HG03558 (cell line): ENCODE results near the gene HERC3.

Experiments used
- ATAC-seq: cut with Tn5 transposase; IDR thresholded peaks from one replicate; pipeline ENCODE4 v1.9.1; 2021; ENCODE audit warnings: moderate number of reproducible peaks; ENCODE audit not compliant: unreplicated experiment; ENCODE audit errors: extremely low read depth

Gene HERC3

DNA sequence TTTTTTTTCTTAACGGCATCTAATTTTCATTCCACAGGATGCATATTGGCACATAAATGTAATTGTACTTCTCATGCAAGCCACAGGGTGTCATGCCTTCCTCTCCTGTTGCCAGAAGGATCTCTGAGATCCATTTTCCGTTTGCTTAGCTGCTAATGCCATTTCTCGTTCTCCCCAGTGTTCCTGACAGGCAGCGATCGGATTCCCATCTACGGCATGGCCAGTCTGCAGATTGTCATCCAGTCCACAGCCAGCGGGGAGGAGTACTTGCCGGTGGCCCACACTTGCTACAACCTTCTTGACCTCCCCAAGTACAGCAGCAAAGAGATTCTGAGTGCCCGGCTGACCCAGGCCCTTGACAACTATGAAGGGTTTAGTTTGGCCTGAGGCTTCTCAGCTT lies 114.3 kb downstream of the HERC3 start:
- no peak for ATAC-seq

DNA sequence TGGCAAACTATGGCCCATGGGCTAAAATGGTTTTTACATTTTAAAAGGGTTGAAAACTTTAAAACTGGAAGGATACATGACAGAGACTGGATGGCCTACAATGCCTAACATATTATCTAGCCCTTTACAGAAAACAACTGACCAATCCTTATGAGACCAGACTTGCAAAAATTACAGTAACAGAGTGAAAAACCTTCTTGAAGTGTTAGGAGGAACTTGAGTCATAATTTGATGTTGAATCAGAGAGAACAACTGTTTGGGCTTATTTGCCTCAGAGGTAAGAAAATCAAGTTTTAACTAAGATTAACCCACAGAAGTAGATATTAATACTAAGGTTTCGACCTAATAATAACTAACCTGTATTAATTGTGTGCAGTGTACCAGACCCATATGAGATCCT lies 117.7 kb downstream of the HERC3 start:
- ATAC-seq = no peak

DNA sequence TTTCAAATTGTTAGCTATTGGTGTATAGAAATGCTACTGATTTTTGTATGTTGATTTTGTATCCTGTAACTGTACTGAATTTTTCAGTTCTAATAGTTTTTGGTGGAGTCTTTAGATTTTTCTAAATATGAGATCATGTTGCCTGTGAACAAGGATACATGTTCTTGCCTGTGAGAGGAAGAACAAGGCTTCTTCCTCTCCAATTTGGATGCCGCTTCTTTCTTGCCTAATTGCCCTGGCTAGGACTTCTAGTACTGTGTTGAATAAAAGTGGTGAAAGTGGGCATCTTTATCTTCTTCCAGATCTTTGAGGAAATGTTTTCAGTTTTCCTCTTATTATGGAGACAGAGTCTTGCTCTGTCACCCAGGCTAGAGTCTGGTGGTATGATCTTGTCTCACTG lies 121.5 kb downstream of the HERC3 start:
- ATAC-seq = no peak

DNA sequence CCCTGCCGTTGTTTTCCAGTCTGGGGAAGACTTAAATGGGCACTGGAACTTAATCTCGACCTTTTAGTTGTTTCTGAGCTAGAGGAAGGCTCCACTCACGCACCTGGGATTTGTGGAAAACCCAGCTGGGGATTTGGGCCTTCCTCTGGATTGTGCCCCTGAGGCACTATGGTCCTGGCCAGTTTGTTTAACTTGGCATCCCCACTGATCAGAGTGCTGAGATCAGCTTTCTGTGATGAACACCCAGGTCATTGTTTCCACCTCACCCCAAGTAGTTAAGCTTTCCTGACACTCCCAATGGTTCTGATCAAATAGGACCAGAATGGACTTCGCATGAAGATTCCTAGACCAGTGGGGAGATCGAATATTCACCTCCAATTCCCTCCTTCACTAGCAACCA lies 125.8 kb downstream of the HERC3 start:
- no peak for ATAC-seq

DNA sequence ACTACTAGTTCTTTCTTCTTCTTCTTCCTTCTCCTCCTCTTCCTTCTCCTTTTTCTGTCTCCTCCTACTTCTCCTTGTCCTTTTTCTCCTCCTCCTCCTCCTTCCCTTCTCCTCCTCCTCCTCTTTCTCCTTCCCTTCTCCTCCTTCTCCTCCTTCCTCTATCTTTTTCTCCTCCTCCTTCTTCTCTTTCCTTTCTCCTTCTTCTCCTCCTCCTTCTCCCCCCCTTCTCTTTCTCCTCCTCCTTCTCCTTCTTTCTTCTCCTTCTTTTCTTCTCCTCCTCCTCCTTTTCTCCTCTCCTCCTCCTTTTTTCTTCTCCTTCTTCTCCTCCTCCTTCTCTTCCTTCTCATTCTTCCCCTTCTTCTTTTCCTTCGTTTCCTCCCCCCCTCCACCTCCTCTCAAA lies 127.1 kb downstream of the HERC3 start:
- ATAC-seq = no peak

DNA sequence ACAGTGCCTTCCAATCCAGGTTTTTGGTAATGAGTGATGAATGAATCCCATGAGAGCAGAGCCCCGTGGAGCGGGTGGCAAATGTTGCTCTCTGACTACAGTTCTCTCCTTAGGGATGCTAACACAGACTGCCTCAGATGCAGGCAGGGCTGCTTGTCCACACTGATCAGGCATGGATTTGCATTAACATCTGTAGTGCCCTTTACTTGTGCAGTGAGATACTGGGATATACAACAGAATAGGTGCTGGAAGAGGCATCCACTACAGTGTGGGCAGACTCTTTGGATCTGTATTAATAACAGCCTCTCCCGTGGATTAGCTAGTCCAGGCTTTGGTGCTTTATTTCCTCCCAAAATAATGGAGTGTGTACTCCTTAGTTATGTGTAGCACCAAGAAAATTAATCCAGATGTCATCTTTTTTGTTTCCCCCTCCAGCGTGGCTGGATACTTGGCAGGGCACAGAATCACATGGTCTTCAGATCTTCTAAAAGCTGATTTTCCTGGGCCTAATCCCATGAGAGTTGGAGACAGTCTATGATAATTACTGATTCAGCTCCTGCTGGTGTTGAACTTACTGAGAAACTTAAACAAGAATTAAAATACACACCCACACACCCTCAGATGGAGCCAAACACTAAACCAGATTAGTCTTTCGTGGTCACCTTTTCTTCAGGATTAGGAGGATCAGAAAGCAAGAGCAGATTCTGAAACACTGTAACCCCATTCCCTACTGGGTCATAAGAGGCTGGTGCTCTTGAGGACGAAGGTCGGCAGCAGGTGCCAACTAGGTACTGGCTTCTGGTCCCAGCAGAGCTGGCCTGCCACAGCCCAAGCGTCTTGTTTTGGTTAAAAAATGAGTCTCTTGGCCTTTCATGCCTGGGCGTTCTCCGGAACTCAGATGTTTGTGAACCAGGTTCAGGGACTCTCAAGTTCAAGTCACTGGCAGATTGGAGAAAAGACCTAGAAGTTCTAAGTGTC lies 128.5 kb downstream of the HERC3 start:
- ATAC-seq = no peak

DNA sequence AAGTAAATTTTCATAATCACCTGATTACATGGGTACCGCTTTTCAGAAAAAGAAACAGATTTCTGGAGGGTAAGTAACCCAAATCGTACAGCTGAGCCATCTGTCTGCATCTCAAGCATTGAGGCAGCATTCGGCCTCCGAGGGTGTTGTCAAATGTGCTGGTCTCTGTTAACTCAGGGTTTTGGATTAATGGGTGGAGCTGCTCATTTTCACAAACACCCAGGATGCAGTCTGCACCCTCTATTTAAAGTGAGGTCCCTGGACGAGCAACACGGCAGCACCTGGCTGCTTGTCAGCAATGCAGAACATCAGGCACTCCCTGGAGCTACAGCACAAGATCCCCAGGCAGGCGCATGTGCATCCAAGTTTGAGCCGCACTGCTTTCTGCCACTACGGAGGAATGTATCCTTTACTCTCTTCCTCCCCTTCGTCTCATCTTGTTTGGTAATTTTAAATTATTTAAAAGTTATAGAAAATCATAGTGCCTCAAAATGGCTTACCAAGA lies 130.0 kb downstream of the HERC3 start:
- ATAC-seq = no peak

DNA sequence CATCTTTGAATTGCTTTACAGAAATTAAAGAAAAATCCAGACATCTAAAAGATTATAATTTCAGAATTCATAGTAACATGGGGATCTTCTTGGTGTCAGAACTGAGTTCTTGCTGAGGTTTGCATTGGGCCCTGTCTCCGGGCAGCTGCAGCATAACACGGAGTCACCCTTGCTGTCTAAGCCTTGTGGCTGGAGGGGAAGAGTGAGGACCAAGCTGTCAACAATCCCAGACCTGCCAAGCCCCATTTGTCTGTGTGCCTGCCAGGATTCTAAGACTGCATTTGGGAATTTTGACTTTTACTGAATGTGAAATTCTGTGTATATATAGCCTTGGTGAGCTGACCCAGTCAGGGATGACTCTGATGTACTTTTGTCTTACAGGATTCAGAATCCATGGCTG lies 130.5 kb downstream of the HERC3 start:
- ATAC-seq = no peak

DNA sequence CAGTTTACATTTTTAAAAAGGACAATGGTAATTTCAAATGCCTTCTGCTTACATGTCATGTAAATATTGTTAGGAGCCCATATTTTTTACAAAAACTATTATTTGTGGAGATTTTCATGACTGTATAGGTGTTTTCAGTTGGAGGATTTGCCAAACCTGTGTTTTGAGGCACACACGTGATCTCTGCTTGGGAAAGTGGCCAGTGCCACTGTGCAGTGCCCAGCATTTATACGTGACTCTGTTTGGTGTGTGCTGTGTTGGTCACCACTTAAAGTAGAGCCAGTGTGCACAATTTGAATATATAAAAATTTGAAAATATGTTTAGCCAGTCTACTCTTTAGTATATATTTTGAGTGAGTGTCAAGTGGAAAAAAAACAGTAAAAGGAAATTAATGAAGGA lies 132.1 kb downstream of the HERC3 start:
- no peak for ATAC-seq

DNA sequence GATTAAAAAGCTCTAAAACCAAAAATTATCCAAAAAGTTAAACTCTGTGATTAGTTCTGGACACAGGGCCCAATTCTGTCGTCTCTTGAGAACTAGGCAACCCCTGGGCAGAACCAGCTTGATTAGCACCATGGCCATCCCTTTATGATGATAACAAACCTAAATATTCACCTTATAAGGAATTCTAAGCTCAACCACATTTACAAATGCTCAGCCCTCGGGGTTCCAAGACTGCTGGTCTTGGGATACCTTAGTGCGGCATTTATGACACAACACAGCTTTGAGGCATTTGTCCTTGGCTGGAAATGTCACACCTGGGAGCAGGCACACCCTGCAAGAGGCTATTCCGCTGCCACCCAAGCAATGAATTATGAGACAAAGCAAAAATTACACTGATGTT lies 132.9 kb downstream of the HERC3 start:
- no peak for ATAC-seq

DNA sequence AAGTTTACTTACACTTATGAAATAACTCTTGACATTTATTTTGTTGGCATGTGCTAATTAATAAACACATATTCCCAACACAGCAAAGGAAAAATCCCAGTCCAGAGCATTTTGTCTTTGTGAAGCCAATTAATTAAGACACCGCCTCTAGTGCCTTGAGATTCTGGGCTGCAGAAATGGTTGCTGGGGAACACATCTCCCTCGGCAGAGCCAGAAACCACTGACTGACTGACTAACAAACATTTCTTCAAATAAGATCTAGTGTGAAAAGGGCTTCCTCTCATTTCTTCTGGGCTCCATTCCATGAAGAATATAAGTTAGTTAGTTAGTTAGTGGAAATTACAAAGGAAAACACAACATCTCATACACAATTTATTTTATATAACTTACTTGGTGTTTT lies 133.7 kb downstream of the HERC3 start:
- no peak for ATAC-seq

DNA sequence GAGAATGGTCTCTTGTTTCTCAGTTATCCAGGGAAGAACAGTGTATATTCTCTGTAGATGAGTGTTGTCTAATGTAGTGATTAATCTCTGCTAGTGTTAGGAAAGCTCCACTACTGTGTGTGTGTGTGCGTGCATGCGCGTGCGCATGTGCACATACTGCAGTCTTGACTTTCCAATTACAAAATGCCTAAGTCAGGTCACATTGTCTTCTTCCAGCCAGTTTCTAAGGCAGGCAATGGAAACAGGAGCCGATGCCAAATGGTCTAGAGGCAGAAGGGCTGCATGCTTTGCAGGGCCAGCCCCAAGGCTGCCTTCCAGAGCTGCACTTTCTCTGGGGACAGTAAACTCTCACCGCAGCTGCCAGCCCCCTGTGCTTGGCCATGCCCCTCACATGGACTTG lies 135.9 kb downstream of the HERC3 start:
- ATAC-seq = no peak

DNA sequence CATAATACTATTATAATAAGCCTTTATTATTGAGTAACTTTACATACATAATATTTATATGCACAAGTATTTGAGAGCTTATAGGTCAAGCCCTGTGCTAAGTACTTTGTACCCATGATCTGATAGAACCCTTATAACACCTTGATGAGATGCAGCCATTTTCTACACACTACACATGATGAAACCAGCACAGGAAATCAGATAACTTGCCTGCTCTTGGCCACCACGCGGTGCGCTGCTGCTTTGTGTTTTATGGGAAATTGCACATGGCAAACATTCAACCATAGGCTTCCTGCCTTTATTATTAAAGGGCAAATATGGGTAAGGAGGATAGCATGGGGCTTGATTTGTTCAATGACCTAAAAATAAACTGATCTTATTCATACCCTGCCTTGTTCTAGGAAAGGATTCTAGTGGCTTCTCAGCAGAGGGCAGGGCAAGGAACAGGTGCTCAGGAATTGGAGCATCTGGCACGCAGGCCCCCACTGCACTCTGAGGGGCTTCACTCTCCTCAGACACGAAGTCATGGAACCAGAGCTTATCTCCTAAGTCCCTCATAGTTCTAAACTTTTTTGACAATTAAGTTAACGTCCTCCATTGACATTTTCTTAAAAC lies 137.0 kb downstream of the HERC3 start:
- no peak for ATAC-seq

DNA sequence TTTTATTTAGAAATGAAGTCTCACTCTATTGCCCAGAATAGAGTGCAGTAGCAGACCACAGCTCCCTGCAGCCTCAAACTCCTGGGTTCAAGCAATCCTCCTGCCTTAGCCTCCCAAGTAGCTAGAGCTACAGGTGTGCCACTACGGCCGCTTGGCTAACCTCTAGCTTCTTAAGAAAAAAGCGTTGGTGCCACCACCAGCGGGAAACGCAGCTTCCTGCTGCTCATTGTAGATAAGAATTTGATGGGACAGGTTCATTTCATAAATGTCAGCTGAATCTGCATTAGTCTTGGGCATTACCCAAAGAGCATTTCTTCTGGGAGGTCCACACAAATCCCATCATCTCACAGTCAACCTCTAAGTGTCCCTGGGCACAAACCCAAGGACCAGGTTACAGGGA lies 138.5 kb downstream of the HERC3 start:
- no peak for ATAC-seq

DNA sequence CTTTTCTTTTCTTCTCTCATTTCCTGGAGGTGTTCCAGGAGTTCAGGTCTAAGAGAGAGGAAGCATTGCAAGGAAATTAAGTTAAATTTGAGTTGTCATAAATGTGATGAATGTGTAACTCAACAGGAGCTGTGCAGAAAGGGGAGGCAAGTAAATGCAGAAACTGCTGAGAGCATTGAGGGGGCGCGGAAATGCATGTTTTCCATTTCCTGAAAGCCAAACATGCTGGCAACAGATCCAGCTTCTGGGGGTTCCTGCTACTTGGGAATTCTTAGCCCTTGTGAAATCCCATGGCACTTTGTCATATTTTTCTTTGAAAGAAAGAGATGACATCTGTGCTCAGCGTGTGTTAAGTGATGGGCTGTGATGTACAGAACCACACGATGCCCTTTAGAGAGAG lies 139.1 kb downstream of the HERC3 start:
- no peak for ATAC-seq

DNA sequence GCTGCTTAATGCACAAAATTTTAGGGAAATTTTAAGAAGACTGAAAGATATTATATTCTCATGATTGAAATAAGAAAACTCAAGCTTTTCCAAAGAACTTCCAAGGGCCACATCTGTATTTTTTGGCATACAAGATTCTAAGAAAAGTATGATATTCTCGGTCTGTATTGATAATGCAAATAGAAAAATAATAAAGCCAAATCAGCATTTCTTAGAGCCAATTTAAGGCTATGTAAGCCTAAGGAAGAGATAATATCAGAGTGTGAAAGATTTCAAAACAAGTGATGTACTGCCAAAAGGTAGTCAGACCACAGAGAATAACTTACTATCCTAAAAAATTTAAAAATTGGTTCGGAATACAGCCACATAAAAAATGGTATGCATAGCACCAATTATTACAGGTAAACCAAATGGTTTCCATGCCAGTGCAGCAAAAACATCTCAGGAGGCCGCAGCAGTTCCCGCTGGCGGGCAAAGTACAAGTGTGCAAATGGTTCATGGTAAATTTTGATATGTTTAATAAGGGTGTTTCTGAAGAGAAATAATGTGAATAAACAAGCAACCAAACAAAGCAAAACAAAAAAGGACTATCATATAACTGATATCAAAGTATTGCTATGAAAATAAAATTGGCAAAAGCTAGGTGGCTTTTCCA lies 140.6 kb downstream of the HERC3 start:
- ATAC-seq = no peak

DNA sequence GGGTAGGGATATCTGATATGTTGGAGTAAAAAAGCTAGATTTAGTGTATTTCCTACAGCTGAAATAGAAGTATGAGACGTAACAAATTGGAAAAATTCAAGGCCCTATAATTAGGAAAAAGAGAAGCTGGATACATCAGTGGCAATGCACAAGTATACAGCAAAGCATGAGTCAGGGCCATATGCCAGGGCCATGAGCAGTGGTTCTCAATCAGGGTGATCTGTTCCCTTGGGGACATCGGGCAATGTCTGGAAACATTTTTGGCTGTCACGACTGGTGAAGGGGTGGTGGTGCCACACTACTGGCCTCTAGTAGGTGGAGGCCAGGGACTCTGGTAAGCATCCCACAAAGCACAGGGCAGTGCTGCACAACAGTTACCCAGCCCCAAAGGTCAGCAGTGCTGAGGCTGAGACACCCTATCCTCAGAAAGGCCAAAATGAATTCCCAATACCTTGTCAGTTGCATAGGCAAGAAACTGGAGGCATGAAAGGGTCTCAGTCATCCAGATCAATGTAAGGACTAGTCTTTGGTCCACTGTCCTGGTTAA lies 142.2 kb downstream of the HERC3 start:
- ATAC-seq = no peak

DNA sequence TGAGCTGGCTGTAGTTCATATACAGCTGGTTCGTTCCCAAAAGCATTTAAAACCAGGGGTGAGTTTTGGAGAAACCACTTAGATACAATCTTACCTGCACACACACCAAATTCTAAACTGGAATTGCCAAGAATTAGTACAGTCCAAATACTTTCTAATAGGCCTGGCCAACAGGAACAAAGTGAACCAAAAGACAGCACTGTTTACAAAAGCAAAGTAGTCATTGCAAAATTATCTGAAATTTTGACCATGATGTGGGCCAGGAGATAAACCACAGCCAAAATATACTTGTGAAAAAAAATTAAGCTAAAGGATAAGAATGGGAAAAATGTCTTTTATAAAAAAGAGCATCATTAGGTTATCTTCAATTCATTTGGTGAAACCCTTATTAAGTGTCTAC lies 143.3 kb downstream of the HERC3 start:
- no peak for ATAC-seq

DNA sequence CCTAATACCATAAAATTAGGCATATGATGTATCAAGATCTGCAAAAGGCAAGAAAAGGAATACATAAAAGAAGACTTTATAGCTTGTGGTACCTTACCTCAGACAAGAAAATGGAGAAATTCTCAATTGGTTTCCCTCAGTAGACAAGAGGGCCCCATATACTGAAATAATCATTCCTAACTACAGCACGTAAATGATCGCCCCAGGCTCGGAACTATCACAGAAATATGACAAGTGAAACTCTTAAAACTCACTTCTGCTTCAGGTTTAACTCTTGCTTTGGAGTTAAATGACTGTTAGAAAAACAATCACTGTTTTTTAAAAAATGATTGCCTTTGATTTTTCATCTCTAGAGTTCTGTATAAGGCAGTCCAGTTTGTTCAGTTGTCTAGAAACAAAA lies 144.0 kb downstream of the HERC3 start:
- no peak for ATAC-seq

DNA sequence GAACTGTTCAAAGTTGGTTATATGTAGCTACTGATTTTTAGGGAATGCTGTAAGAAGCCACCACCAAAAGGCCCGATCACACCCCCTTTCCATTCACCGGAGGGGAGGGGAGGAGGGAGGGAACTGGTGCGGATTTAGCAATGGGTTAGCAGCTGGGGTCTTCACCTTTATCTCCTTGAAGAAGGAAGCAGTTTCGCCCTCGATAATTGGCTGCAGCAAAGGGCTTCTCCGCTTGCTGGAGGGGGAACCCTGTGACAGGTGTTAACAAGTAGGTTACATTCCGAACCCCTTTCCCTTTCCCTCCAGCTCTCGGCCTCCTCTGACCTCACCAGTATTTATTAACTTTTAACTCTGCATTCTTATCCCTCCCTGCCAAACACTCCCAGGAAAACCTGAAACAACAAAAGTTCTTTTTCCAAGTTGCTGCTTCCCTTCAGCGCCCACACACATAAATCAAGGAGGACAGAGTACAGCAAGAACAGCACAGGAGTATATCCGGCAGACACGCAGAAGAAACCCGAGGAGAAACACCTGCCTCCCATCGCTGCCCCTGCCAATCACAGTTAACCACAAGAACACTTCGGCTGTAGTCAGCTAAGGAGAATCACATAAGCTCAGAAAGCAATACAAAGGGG lies 145.1 kb downstream of the HERC3 start:
- peak; percentile 92 for ATAC-seq
